RCC 7860 (cell line): Measurements from ENCODE around the gene CHMP6.

Experiments
- DNase-seq: peaks from one replicate; pipeline ENCODE4 v3.0.0-alpha.2; 2015; ENCODE audit warnings: low spot score
- FAIRE-seq: peaks from 2 replicates; lab custom pipeline; 2012; peaks lifted over from hg19 to GRCh38; lab: Jason Lieb, UNC

Gene CHMP6

DNA sequence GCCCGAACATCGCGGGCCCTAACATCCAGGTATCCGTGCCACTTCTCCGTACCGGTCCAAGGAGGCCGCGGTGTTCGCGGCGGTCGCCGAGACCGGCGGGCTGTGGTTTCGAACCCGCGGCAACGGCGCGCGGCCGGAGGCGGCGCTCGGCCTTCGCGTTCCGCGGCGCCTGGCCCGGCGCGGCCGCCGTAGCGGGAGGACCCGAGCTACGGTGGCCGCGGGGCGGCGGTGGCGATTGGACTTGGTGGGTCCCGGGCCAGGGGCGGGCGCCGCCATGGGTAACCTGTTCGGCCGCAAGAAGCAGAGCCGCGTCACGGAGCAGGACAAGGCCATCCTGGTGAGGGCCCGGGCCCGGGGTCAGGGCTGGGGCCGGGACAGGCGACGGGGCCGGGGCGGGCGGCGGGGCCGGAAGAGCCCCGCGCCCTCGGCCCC lies at the start of gene CHMP6:
CHMP6 (plus strand) TSS at position 197 of the 432 bp plus-strand sequence; CDS start at position 275, 78 bp downstream.
- peak; percentile 35 for DNase-seq
- FAIRE-seq = no peak

DNA sequence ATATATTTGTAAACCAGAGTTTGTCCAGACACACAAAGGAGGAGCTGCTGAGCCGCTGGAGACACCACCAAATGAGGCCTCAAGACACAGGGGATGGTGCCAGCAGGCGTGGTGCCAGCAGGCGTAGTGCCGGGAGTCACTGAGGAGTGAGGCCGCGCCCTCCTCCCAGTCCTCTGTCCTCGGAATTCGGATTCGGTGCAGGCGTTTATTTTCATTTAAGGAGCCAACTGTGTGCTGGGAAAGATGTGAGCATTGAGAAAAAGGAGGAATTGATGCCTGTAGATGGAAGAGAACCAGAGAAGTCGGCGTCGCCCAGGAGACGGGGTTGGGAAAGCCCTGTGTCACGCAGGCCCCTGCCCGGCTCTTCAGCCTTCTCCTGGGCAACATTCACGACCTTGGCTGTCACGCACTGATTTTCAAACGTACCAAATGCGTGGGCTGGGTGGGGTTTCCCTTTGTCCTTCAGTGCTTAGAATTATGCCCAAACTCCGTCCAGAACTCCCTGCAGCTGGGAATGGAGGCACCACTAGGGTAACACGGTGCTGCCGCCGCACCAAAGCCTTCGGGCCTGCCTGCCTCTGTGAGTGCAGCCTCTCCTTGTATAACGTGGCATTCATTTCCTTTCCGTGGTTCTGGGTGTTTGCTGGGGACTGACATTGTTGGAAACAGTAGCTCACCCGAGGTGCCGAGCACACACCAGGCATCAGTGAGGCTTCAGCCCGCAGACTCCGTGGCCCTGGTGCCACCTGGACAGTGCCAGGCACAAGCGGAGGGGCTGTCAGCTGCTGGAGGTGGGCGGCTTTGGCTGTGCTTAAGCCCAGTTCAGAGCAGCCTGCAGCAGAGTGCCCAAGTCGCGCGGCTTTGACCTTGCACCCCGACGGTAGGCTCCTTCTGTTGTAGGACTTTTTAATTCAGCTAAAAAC lies 49.0 kb upstream of the CHMP6 start:
- DNase-seq (no peak), FAIRE-seq (no peak)

DNA sequence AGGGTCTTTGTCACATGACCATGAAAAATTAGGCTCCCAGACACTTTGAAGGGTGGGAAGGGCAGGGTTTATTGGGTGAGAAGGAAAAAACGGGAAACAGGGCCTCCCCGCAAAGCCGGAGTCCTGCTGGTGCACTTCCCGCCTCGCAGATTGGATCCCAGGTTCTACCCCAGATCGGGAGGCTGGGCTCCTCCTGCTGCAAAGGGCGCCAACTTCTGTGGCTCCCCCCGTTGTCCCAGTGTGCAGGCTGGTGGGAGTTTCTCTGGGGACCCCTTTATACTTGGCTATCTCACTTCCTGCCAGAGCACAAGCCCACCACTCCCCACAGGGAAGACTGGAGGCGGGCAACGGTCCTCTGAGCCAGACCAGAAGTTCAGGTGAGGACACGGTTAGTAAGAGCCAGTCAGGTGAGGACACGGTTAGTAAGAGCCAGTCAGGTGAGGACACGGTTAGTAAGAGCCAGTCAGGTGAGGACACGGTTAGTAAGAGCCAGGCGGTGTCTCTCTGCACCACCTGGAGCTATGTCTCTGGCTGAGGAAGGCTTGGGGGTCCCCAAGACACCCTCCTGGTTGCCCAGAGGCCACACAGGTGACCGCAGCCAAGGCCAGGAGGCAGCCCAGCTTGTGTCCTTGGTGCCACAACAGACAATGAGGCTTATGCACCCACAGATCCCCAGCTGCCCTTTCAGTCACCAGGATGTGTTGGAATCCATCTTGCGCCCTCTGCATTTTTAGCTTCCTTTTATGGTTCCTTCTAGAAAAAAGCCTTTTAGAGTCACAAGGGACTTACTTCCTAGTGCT lies 48.1 kb upstream of the CHMP6 start:
- DNase-seq (no peak), FAIRE-seq (no peak)

DNA sequence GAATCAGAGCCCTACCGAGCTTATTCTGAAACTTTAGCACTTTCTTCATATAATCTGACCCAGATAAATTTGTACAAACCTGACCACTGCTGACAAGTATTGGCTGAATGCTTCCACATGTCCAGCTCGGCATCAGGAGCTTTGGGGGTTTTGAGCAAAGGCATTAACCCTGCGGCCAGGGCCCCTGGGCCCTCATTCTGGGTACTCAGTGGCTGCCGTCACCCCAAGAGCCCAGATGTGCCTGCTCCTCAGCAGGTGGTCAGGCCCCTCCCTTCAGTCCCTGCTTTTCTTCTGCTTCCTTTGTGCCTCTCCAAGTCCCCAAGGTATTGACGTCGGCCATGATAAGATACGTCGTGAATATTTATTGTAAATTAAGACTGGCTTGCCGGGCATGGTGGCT lies 47.3 kb upstream of the CHMP6 start:
- DNase-seq (no peak), FAIRE-seq (no peak)

DNA sequence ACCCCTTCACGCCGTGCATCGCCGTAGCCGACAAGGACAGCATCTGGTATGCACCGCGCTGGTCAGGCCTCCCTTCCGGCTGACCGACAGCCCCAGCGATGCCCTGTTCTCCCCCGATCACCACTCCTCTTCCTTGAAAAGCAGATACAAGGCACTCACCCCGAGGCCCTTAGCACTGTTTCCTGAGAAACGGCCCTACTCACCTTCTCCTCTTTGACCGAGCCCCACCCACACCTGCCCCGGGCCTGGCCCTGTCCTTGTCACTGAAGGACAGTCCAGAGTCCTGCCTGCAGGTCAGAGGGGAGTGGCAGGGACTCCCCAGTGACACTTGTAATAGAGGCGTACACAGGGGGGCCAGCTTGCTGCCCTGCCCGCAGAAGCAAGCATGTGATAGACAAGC lies 45.9 kb upstream of the CHMP6 start:
- no peak for DNase-seq
- FAIRE-seq = no peak

DNA sequence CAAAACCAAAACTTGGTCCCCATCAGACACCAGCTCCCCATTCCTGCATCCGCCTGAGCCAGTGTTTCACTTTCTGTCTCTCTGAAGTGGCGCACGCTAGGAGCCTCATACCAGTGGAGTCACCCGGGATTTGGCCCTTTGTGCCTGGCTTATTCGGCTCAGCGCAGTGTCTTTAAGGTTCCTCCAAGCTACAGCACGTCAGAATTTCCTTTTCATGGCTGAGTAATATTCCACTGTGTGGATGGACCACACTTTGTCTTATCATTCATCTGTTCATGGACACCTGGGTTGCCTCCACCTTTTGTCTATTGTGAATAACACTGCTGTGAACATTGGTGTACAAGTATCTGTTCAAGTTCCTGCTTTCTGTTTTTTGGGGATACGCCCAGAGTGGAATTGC lies 45.2 kb upstream of the CHMP6 start:
- FAIRE-seq = no peak
- DNase-seq = no peak

DNA sequence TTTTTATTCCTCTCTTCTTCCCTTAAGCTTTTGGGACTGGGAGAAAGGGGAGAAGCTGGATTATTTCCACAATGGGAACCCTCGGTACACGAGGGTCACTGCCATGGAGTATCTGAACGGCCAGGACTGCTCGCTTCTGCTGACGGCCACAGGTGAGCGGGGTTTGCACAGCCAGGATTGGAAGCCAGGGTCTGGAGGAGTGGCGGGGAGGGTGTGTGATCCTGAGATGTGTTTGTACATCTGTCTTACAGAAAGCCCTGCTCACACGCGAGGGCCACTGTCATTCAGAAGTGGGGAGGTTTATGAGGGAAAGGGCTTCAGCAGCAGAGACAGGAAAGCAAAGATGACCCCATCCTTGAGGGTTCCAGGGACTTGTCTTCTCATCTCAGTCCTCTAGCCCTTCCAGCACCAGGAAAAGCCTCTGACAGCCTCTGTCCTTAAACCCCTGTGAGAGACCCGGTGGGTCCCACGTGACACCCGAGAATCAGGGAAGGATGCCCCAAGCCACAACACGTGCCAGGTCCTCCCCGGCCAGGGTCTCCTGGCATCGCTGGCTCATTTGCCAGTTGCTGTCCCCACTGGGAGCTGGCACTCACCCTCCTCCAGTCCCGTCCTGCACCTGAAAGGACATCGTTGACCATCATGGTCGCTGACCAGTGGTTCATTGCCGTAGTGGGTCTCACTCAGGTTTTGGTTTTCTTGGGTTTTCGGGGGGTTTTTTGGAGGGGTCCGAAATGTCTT lies 44.3 kb upstream of the CHMP6 start:
- DNase-seq = no peak

DNA sequence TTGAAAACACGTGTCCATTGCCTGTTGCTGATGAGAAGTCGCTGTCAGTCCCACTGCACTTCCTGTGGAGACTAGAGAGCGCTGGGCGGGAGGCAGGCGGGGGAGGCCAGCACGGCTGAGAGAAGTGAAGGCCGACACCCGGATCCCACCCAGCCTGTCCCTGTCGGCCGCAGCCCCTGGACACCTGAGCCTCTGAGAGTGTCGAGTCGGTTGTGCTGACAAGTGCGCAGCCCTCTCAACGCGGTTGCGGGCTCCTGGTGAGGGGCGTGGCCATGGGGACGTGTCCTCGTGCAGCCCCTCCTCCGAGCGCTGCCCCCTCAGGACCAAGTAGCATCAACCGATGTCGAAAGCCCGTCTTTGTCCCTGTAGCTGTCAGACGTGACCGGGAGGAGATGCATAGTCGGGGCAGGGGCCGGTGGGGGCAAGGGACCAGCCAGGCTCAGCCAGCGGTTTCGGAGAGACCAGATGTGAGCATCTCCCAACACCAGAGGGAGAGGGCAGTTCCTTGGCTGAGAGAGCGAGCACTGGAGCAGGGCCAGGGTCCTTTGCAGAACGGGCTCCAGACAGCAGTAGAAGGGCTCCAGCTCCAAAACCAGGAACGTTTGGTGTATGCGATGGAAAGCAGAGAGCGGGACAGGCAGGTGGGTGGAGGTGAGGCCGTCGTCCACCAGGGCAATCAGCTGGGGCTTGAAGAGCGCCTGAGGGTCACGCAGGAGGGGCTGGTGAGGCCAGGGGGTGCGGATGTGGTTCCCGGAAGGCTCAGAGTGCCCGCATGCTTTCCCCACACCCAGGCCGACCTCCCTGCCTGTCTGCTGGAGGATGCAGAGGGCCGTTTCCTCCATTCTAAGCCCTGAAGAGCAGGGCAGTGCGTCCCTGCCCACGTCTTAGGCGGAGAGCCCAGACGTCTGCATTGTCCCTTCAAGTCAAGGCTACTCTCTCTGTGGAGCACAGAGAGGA lies 43.3 kb upstream of the CHMP6 start:
- no peak for FAIRE-seq
- no peak for DNase-seq

More for the DNA sequence above, 44.3 kb upstream of the CHMP6 start:
- no peak for FAIRE-seq

DNA sequence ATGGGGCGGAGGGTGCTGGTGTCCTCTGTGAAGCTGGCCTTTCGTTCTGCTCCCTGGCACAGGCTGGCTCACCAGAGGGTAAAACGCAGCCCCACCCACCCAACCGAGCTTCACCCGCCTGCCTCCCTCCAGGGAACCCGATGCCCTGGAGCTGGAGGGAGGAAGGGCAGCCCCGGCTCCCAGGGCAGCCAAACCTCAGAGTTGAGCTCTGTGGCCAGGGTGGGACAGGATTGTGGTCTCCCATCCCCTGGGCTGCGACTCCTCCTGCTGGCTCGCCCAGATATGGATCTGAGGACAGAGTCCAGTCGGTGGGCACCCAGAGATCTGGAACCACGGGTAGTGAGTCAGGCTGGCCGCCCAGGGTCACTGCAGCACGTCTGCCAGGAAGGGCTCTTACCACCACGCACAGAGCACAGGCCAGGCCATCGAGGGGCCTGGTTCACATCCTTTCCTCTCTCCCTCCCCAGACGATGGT lies 42.6 kb upstream of the CHMP6 start:
- no peak for FAIRE-seq
- peak; percentile 10 for DNase-seq

DNA sequence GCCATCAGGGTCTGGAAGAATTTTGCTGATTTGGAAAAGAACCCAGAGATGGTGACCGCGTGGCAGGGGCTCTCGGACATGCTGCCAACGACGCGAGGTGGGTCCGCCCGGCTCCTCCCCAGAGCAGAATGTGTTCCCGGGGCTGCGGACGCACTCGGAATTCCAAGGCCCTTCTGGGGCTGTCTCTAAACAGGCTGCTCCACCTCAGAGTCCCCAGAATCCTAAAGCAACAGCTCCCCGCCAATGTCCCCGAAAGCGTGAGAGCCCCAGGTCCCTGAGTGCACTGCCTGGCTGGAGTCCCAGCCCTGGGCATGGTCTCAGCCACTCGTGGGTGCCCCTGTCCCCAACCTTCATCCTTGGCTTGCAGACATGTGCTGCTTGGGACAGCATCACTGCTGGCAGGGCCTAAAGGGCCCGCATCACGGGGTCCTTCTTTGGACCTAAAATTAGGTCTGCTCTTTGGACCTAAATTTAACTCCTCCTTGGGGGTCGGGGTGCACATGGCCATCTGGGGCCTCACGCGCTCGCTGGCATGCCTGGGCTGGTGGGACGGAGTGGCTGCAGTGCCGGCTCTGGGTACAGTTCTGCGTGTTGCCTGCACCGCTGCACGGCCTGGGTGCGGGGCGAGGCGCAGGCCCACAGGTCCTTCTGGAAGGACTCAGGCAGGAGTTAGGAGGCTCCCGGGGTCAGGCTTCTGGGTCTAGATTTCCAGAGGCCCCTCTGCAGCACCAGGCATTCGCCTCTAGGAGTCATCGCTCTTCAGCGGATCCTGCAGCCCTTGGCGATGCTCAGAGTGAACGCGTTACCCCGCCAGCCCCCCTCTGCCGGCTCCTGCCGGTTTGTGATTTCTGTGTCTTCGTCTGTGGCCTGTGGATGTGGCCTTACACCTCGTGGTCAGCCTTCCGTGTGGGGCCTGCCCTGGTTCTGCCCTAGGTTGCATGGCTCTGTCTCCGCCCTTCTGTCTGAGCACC lies 41.9 kb upstream of the CHMP6 start:
- DNase-seq (no peak), FAIRE-seq (no peak)

DNA sequence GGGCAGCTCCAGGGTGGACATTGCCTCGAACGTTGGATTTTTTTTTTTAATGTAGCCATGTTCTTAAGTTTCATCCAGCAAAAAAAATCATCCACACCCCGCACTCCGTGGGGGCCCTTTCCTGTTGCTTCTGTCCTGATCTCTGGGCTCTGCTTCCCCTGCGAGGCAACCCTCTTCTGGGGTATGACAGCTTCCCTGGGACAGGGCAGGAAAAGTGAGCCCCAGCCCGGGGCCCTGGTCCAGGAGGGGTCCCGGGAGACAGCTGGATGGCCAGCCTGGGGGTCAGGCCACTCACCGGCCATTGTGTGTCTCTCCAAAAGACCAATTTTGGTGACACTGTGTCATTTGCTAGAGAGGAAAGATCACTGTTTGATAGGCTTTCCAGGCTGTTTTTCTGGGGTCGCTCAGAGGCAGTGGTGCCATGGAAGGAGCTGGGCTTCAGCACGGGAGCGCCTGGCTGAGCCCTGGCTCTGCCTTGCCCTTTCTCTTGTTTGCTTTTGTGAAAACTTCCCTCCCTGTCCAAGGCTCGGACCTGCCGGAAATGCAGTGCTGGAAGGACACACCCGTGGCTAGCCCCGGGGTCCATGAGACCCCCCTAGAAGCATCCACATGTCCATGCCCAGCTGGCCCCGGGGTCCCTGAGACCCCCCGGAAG lies 41.0 kb upstream of the CHMP6 start:
- FAIRE-seq = no peak
- no peak for DNase-seq

DNA sequence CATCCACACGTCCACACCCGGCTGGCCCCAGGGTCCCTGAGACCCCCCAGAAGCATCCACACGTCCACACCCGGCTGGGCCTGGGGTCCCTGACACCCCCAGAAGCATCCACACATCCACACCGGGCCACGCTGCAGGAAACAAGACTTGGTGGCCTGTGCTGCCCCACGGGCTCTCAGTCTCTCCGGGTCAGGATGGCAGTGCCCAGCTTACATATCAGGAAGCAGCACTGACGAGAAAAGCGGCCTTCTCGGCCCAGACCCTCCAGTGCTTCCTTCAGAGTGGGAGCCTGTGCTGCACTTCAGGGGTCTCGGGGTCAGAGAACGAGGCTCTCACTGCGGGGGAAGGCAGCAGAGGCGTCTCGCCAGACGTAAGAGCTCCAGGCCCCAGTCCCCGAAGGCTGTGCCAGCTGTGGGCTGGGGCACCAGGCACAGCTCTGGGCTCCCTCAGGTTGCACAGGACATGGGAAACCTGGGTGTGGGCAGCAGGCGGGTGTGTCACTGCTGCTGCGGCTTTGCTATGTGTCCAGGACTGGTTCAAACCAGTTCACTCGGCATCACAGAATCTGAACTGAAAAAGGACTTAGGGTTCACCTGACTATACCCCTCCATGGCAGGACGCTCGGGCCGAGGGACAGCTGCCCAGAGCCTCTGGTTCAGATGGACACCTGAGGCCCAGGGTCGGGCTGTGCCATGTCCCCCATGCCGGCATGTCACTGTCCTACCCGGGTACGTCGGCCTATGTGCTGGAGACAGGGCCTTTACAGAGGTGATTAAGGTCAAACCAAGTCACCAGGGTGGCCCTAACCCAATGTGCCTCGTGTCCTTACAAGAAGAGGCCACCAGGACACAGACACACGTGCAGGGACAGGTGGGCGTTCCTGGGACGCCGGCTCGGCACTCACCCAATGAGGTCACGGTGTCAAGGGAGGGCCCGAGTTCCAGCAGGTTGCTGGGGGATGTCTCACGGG lies 40.2 kb upstream of the CHMP6 start:
- FAIRE-seq = no peak

DNA sequence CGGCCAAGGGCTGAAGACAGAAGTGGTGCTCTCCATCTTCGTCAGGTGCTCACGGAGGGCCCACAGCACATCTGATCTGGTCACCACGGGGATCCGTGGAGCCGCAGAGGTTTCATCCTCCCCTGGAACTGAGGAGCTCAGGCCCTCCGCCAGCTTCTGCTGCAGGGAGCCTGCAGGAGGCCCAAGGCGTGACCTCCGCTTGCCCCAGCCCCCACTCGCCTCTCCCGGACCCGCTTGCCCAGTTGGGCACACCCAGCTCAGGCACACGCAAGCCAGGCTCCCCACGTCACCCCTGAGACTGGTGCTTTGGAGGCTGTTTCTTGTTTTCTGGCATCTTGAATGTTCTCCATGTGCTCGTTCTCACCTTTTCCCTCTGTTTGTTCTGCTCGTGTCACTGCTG lies 39.4 kb upstream of the CHMP6 start:
- FAIRE-seq = no peak
- no peak for DNase-seq

More for the DNA sequence above, 40.2 kb upstream of the CHMP6 start:
- DNase-seq = no peak

DNA sequence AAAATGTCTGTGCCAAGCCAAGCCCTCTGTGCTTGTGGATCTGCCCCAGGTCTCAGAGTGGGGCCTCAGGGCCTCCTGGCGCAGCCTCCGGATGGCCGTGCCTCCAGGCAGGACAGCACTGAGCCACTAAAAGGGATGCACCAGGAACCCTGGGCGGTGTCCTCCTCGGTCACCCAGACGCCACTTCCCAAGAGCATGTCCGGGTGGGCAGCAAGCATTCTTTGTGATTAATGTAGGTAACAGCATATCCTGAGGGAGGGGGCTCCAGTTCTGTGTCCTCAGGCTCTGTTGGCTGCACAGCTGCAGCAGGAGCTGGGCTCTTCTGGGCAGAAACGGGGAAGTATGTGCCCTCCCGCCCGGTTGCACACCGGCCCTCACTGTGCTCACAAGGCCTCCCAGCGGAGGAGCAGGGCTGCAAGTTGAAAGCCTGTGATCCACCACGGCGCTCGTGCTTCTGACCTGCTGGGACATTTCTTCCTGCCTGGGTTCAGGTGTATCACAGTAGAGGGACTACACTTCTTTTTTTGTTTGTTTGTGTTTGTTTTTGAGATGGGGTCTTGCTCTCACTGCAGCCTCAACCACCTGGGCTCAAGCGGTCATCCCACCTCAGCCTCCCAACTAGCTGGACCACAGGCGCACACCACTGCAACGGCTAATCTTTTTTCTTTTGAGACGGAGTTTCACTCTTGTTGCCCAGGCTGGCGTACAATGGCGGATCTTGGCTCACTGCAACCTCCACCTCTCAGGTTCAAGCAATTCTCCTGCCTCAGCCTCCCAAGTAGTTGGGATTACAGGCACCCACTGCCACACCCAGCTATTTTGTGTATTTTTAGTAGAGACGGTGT lies 37.9 kb upstream of the CHMP6 start:
- no peak for DNase-seq
- no peak for FAIRE-seq

DNA sequence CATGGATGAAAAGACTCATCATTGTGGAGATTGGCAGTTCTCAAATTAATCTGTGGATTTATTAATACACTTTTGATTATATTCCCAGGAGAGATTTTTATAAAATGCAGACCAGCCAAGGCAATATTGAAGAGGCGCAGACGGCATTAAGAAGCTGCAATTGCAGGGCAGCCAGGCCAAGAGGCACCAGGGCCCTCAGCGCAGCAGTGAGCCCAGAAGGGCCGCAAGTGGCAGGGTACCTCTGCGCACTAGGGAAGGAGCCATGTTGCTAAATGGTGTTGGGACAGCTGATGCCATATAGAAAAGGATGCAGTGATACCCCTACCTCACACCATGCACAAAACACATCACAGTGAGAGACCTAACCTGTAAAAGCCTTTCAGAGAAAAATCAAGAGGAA lies 36.6 kb upstream of the CHMP6 start:
- no peak for FAIRE-seq

DNA sequence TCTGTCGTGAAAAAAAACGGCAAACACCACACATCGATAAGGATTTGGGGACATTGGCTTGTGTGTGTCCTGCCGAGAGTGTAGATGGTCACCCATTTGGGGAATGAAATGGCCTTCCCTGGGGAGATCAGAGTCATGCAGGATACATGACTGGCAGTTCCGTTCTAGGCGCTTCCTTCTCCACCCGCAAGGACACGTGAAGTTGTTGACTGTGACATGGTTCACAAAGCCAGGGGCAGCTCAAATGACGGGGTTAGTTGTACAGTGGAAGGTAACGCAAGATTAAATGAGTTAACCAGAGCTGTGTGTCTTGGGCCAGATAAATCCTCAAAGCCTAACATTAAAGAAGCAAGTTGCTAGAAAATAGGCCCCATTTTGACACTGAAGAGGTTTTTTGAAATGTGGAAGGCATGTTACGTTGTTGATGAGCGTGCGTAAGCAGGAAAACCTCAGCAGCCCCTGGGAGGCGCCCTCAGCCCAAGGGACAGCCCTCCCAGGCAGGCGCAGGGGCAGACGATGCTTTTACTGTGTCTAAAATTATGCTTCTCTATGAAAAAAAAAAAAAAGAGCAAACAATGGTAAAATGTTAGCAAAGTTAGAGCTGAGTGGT lies 35.9 kb upstream of the CHMP6 start:
- FAIRE-seq = no peak
- DNase-seq = no peak

More for the DNA sequence above, 36.6 kb upstream of the CHMP6 start:
- no peak for DNase-seq
